Spleen (tissue), 11 donors: ENCODE measurements around the gene ST7L. TPM values are rescaled to one million over a fixed set of nuclear protein-coding genes. Genes with fewer than 3 reads are reported as not detected.
"Not testable (repeated sequence)": the region's sequence is repeated elsewhere in the genome, so short reads cannot be mapped to it uniquely, and the experiment has no call there.

ENCODE experiments used
- DNase-seq: peaks from one replicate; pipeline ENCODE4 v3.0.0-alpha.2; 2020
- H3K27ac ChIP-seq, 8 donors: fragments of 200-600 bp; sonication (generic) in 7 of 8; 1 replicate in 4 of 8; 2 replicates in 4 of 8; pipeline versions ENCODE4 v1.5.0 to v1.8.0; 2016 to 2021; ENCODE audit warnings: inconsistent platforms in 4 of 8, mild to moderate bottlenecking in 4 of 8, moderate library complexity in 1 of 8
- H3K27me3 ChIP-seq, 7 donors: fragments of 200-600 bp; sonication (generic) in 6 of 7; replicated peaks in 1 of 7; 1 replicate in 4 of 7; 2 replicates in 3 of 7; pipeline versions ENCODE4 v1.5.0 to v1.8.0; 2016 to 2021; ENCODE audit warnings: inconsistent platforms in 3 of 7, mild to moderate bottlenecking in 1 of 7
- H3K36me3 ChIP-seq, 6 donors: fragments of 200-600 bp; sonication (generic) in 5 of 6; 1 replicate in 4 of 6; 2 replicates in 2 of 6; pipeline versions ENCODE4 v1.5.0 to v1.8.0; 2016 to 2021; ENCODE audit warnings: inconsistent platforms in 2 of 6
- H3K4me1 ChIP-seq, 6 donors: fragments of 200-600 bp; sonication (generic) in 5 of 6; 1 replicate in 3 of 6; 2 replicates in 3 of 6; pipeline versions ENCODE4 v1.5.0 to v1.8.0; 2016 to 2021; ENCODE audit warnings: inconsistent platforms in 3 of 6
- H3K4me3 ChIP-seq, 8 donors: fragments of 200-600 bp; sonication (generic) in 7 of 8; 1 replicate in 4 of 8; 2 replicates in 4 of 8; pipeline versions ENCODE4 v1.5.0 to v1.8.0; 2016 to 2021; ENCODE audit warnings: inconsistent platforms in 4 of 8, mild to moderate bottlenecking in 4 of 8, moderate library complexity in 2 of 8
- H3K9me3 ChIP-seq, 8 donors: fragments of 200-600 bp; sonication (generic) in 7 of 8; 1 replicate in 4 of 8; 2 replicates in 4 of 8; pipeline versions ENCODE4 v1.5.0 to v1.8.0; 2016 to 2021; ENCODE audit warnings: inconsistent platforms in 4 of 8
- POLR2A ChIP-seq, 3 donors: fragments of 450-650 bp; IDR thresholded peaks; one replicate each; pipeline ENCODE4 v1.5.1; 2017; ENCODE audit warnings: antibody characterized with exemption in 3 of 3, mild to moderate bottlenecking in 1 of 3
- POLR2AphosphoS5 ChIP-seq, 3 donors: sonication (generic); formaldehyde crosslinking; IDR thresholded peaks; one replicate each; pipeline ENCODE4 v1.5.1; 2017; ENCODE audit warnings: antibody characterized with exemption in 3 of 3
- WGBS, 5 donors: extraction: QIAGEN DNeasy Blood & Tissue Kit in 3 of 5; methylation state at CpG; one replicate each; pipeline versions ENCODE4 v1.1.5 to v1.1.7; 2013 to 2018; 5-methylcytosine and 5-hydroxymethylcytosine counted together
- intact Hi-C: fragments of 100-400 bp; cut with DNase I; formaldehyde crosslinking; loops from one replicate; pipeline ENCODE4 v1.15.0; 2023; ENCODE audit warnings: low total_unique reads
- polyA plus RNA-seq, 3 donors: library from polyadenylated mRNA; stranded (reverse); fragments of 200-250 nt; gene quantifications; one replicate each; pipeline ENCODE4 v1.2.1, GENCODE V29; 2013
- total RNA-seq, 7 donors: library from RNA; depleted of rRNA in 3 of 7; stranded (reverse); fragments of >200 nt in 3 of 7; fragmentation: NEBNext Ultra II Directional in 4 of 7; extraction: Animal tissue kit (Norgen Biotek cat#: 25700) in 4 of 7; gene quantifications; one replicate each; pipeline versions ENCODE4 v1.1.0 to v1.2.1, GENCODE V29; 2016 to 2021
- TF ChIP-seq, protein P1 (sequence below), 11 experiments: fragments of 200-600 bp in 7 of 11; fragments of 450-650 bp in 4 of 11; sonication (generic) in 4 of 11; IDR thresholded peaks in 8 of 11; conservative IDR thresholded peaks in 3 of 11; 1 replicate in 7 of 11; 2 replicates in 4 of 11; pipeline versions ENCODE4 v1.4.0 to v1.8.0; 2016 to 2021; ENCODE audit warnings: antibody characterized with exemption in 11 of 11, inconsistent platforms in 4 of 11, mild to moderate bottlenecking in 1 of 11
- donor health status: healthy with polysubstance abuse.
- donor health status: DM: no; HTN: no; CAD: no; lungs with moderate emphysema.
- donor health status: DM: no; HTN: no; CAD: no.
- donor health status: Bipolar disorder and iron deficiency.
- donor health status: healthy.
- donor health status: DM: no; HTN: no; CAD: no.
- donor health status: DM: yes; HTN: yes; CAD: no.

ST7L gene
- total and polyA plus RNA-seq, 10 donors = 6.1 to 23.9 (median 18.6) TPM

DNA sequence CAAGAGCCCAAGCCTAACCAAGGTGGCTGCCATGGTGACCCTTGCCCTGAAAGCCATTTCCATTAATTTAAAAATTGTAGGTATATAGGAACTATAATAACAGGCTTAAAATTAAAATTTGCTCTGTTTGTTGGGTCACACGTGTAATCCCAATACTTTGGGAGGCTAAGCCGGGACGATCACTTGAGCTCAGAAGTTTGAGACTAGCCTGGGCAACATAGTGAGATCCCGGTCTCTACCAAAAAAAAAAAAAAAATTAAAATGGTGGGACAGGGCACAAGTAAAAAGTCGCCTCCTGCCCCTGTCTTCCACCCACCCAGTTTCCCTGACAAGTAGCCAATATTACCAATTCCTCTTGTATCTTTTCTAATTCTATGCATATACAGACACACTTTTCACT, 7.3 kb upstream of the ST7L start:
- H3K27me3 ChIP-seq = no peaks in the 10 kb centered on the region
- no peak overlapping the region for H3K4me3 ChIP-seq
- 93 to 99% (median 93%) methylated on average over 5 of the region's 5 CpGs for WGBS, 5 donors
- H3K4me1 ChIP-seq = peaks cover 56 to 100% (median 97%) of the 10 kb centered on the region in 6 donors
- peaks cover 0 to 59% (median 2%) of the 10 kb centered on the region in 6 donors for H3K36me3 ChIP-seq
- no peaks in the 10 kb centered on the region for H3K9me3 ChIP-seq
- intact Hi-C loops = loop anchor here (10.0 kb wide), 1 partner anchor 49 kb away; the partner anchor contains the start of gene MOV10
- no peak for DNase-seq
- TF ChIP-seq POLR2A (IDR thresholded peaks at IDR 0.05) (no peak), POLR2AphosphoS5 (IDR thresholded peaks at IDR 0.05) (no peak)
- TF ChIP-seq, protein P1, sequence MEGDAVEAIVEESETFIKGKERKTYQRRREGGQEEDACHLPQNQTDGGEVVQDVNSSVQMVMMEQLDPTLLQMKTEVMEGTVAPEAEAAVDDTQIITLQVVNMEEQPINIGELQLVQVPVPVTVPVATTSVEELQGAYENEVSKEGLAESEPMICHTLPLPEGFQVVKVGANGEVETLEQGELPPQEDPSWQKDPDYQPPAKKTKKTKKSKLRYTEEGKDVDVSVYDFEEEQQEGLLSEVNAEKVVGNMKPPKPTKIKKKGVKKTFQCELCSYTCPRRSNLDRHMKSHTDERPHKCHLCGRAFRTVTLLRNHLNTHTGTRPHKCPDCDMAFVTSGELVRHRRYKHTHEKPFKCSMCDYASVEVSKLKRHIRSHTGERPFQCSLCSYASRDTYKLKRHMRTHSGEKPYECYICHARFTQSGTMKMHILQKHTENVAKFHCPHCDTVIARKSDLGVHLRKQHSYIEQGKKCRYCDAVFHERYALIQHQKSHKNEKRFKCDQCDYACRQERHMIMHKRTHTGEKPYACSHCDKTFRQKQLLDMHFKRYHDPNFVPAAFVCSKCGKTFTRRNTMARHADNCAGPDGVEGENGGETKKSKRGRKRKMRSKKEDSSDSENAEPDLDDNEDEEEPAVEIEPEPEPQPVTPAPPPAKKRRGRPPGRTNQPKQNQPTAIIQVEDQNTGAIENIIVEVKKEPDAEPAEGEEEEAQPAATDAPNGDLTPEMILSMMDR (IDR thresholded peaks at IDR 0.05 in 8 of 11, conservative IDR thresholded peaks at IDR 0.05 in 3 of 11) = no peak
- peak overlapping the region in 2 of 8 donors; percentile 17 to 50 for H3K27ac ChIP-seq

DNA sequence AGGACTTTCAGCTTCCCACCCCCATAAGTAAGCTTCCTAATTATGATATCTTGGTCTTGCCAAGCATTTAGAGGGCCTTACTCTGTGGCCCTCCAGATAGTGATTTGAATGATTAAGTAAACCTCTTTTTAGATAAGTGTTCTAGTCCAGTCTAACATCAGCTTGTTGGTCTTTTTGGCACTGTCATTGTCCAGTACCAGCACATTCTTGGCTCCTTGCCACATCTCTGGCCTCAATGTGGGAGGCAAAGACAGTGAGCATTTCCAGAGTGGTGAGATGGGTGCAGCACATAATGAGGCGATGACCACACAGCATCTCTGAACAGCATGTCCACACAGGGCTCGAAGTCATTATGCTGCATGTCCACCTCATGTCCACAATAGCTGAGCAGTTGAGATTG, 6.8 kb upstream of the ST7L start:
- WGBS, 5 donors = 88 to 100% (median 95%) methylated on average over 2 of the region's 2 CpGs
- no peak for DNase-seq
- Histone ChIP-seq H3K4me1 (peaks cover 60 to 100% (median 98%) of the 10 kb centered on the region in 6 donors), H3K27me3 (no peaks in the 10 kb centered on the region), H3K36me3 (peaks cover 0 to 54% (median 2%) of the 10 kb centered on the region in 6 donors), H3K4me3 (no peak overlapping the region), H3K27ac (peak overlapping the region in 2 of 8 donors; percentile 17 to 50), H3K9me3 (no peaks in the 10 kb centered on the region)
- intact Hi-C loops = loop anchor here (10.0 kb wide), 1 partner anchor 49 kb away; the partner anchor contains the start of gene MOV10
- TF ChIP-seq POLR2A (IDR thresholded peaks at IDR 0.05) = no peak
- TF ChIP-seq, protein P1 (IDR thresholded peaks at IDR 0.05 in 8 of 11, conservative IDR thresholded peaks at IDR 0.05 in 3 of 11) = no peak
- TF ChIP-seq POLR2AphosphoS5 (IDR thresholded peaks at IDR 0.05) = no peak

DNA sequence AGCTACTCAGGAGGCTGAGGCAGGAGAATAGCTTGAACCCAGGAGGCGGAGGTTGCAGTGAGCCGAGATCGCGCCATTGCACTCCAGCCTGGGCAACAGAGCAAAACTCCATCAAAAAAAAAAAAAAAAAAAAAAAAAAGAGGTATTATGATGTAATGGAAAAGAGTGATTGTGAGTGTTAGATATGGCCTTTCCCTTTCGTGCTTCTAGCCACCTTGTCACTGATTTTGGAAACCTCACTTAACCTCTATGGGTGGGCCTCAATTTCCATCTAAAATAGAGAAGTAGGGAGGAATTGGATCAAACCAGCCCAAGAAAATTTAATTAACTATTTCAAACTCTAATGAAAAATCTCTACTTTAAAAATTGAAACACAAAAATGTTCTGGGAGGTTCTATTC, 5.6 kb upstream of the ST7L start:
- WGBS, 5 donors = 81 to 89% (median 86%) methylated on average over 5 of the region's 5 CpGs
- peaks cover 0 to 42% (median 0%) of the 10 kb centered on the region in 6 donors for H3K36me3 ChIP-seq
- not testable (repeated sequence) for H3K4me3 ChIP-seq, H3K27me3 ChIP-seq, H3K9me3 ChIP-seq, DNase-seq
- peak overlapping the region in 1 of 8 donors; percentile 17 for H3K27ac ChIP-seq
- intact Hi-C loops = loop anchor here (10.0 kb wide), 1 partner anchor 50 kb away; the partner anchor contains the start of gene MOV10
- peaks cover 63 to 94% (median 91%) of the 10 kb centered on the region in 6 donors for H3K4me1 ChIP-seq

DNA sequence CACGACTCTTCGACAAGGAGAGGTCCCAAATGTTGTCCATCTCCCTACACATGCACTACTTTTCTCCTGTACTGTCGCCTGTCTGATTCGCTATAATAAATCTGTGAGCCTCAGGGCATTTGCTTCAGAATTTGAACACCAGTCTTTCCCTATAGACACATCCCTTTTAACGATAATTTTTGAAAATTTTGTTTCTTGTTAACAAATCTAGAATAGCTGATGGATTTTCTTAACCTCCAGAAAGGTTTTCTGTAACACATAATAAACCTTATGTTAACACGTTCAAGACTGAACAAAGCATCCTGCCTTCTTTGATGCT, 1.4 kb upstream of the ST7L start:
- WGBS, 5 donors = 0 to 1% (median 0%) methylated on average over 6 of the region's 6 CpGs
- Histone ChIP-seq H3K36me3 (peaks cover 0 to 37% (median 2%) of the 10 kb centered on the region in 6 donors), H3K27me3 (no peaks in the 10 kb centered on the region), H3K27ac (peak overlapping the region; percentile 96 to 100 (median 99)), H3K9me3 (no peaks in the 10 kb centered on the region), H3K4me3 (peak overlapping the region; percentile 72 to 92 (median 82)), H3K4me1 (peaks cover 43 to 76% (median 65%) of the 10 kb centered on the region in 6 donors)
- no peak for DNase-seq
- intact Hi-C loops = loop anchor here (10.0 kb wide), 1 partner anchor 54 kb away; the partner anchor contains the start of gene MOV10
- TF ChIP-seq POLR2AphosphoS5 (IDR thresholded peaks at IDR 0.05) (no peak), POLR2A (IDR thresholded peaks at IDR 0.05) (no peak)
- TF ChIP-seq, protein P1 (IDR thresholded peaks at IDR 0.05 in 8 of 11, conservative IDR thresholded peaks at IDR 0.05 in 3 of 11) = no peak
